HTERT RPE-1 (cell line): ENCODE measurements around the gene TBC1D24.

Experiments used
- in situ Hi-C: fragments of 300-500 bp; cut with MboI; formaldehyde crosslinking; loops from 4 replicates; pipeline ENCODE4 v1.14.3; 2020; ENCODE audit warnings: low sequenced_read_pairs

Gene TBC1D24

GRCh38 chr16:2514333-2515179 lies 39.6 kb downstream of the TBC1D24 start:
- in situ Hi-C loops, result no loop called here

- in situ Hi-C loops, result no loop called here
Observed at GRCh38 chr16:2515180-2515851, 40.4 kb downstream of the TBC1D24 start.

- in situ Hi-C loops, result no loop called here
Observed at GRCh38 chr16:2516391-2517240, 41.7 kb downstream of the TBC1D24 start.

GRCh38 chr16:2517954-2518605 lies 43.2 kb downstream of the TBC1D24 start:
- in situ Hi-C loops, result no loop called here

GRCh38 chr16:2518823-2519710 lies 44.1 kb downstream of the TBC1D24 start:
- in situ Hi-C loops, result no loop called here

GRCh38 chr16:2519711-2520080 lies 44.8 kb downstream of the TBC1D24 start:
- in situ Hi-C loops, result no loop called here

GRCh38 chr16:2520097-2520783 lies 45.3 kb downstream of the TBC1D24 start, which contains the start of gene AMDHD2:
AMDHD2 (plus strand) TSS chr16:2520371; CDS start chr16:2520459, 88 bp downstream.
- in situ Hi-C loops, result no loop called here

GRCh38 chr16:2520784-2521531 lies 46.0 kb downstream of the TBC1D24 start:
- in situ Hi-C loops, result no loop called here

- in situ Hi-C loops, result no loop called here
Observed at GRCh38 chr16:2523801-2524231, 48.9 kb downstream of the TBC1D24 start.

GRCh38 chr16:2524339-2524938 lies 49.5 kb downstream of the TBC1D24 start:
- in situ Hi-C loops, result no loop called here

GRCh38 chr16:2526135-2526534 lies 51.2 kb downstream of the TBC1D24 start:
- in situ Hi-C loops, result no loop called here

- in situ Hi-C loops, result no loop called here
Observed at GRCh38 chr16:2527071-2527783, 52.3 kb downstream of the TBC1D24 start.

GRCh38 chr16:2527784-2528100 lies 52.8 kb downstream of the TBC1D24 start:
- in situ Hi-C loops, result no loop called here

- in situ Hi-C loops, result no loop called here
Observed at GRCh38 chr16:2528161-2529060, 53.5 kb downstream of the TBC1D24 start.

GRCh38 chr16:2529061-2529931 lies 54.4 kb downstream of the TBC1D24 start:
- in situ Hi-C loops, result no loop called here
